Lower leg skin (tissue), 3 donors: Measurements from ENCODE around the gene APRT.

Experiments used
- POLR2A ChIP-seq, 2 donors: fragments of 450-650 bp; IDR thresholded peaks; one replicate each; pipeline ENCODE4 v1.6.1; 2016 to 2017; ENCODE audit warnings: antibody characterized with exemption in 2 of 2, mild to moderate bottlenecking in 1 of 2, moderate library complexity in 1 of 2
- TF ChIP-seq, protein P1 (sequence below), 3 donors: fragments of 450-650 bp; IDR thresholded peaks; one replicate each; pipeline ENCODE4 v1.5.1; 2016; ENCODE audit warnings: antibody characterized with exemption in 3 of 3, mild to moderate bottlenecking in 3 of 3, moderate library complexity in 2 of 3

DNA sequence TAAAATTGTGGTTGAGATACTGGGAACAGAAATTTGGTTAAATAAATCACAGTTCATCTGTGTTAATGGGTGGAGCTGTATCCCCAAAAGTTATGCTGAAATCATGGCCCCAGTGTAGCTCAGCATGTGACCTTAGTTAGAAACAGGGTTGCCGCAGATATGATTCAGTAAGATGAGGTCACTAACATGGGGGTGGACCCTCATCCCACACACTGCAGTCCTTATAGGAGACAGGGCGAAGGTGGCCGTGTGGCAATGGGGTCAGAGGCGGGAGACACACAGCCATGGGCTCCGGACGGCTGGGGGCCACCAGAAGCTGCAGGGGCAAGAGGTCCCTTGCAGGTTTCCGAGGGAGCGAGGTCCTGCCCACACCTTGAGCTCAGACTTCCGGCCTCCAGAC, 34.4 kb upstream of the APRT start:
- TF ChIP-seq, protein P1, sequence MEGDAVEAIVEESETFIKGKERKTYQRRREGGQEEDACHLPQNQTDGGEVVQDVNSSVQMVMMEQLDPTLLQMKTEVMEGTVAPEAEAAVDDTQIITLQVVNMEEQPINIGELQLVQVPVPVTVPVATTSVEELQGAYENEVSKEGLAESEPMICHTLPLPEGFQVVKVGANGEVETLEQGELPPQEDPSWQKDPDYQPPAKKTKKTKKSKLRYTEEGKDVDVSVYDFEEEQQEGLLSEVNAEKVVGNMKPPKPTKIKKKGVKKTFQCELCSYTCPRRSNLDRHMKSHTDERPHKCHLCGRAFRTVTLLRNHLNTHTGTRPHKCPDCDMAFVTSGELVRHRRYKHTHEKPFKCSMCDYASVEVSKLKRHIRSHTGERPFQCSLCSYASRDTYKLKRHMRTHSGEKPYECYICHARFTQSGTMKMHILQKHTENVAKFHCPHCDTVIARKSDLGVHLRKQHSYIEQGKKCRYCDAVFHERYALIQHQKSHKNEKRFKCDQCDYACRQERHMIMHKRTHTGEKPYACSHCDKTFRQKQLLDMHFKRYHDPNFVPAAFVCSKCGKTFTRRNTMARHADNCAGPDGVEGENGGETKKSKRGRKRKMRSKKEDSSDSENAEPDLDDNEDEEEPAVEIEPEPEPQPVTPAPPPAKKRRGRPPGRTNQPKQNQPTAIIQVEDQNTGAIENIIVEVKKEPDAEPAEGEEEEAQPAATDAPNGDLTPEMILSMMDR (IDR thresholded peaks at IDR 0.05), result no peak
- TF ChIP-seq POLR2A (IDR thresholded peaks at IDR 0.05), result no peak
